Large intestine (tissue), 3 donors: ENCODE results near the gene CRACDL. TPM values are rescaled to one million over a fixed set of nuclear protein-coding genes. Genes with fewer than 3 reads are reported as not detected.

Experiments used
- DNase-seq, 2 donors: peaks; one replicate each; pipeline versions ENCODE4 v3.0.0 to v3.0.0-alpha.2; 2013
- H3K27ac ChIP-seq: one replicate; pipeline ENCODE4 v1.5.1; 2013; ENCODE audit warnings: low read length
- H3K27me3 ChIP-seq: 2 replicates; pipeline ENCODE4 v1.6.1; 2013; ENCODE audit warnings: low read length; ENCODE audit not compliant: control insufficient read depth, insufficient read depth
- H3K36me3 ChIP-seq: 2 replicates; pipeline ENCODE4 v1.6.1; 2013; ENCODE audit warnings: low read length; ENCODE audit not compliant: control insufficient read depth, insufficient read depth
- H3K4me1 ChIP-seq: one replicate; pipeline ENCODE4 v1.6.1; 2013; ENCODE audit warnings: low read length; ENCODE audit not compliant: control insufficient read depth, insufficient read depth
- H3K4me3 ChIP-seq: one replicate; pipeline ENCODE4 v1.5.1; 2013; ENCODE audit warnings: low read length
- H3K9me3 ChIP-seq: one replicate; pipeline ENCODE4 v1.6.1; 2013; ENCODE audit warnings: mild to moderate bottlenecking, low read depth, low read length, moderate library complexity; ENCODE audit not compliant: control insufficient read depth
- WGBS: methylation state at CpG from one replicate; pipeline ENCODE4 v1.1.5; 2013; ENCODE audit warnings: low lambda C conversion rate; ENCODE audit not compliant: insufficient coverage; 5-methylcytosine and 5-hydroxymethylcytosine counted together
- polyA plus RNA-seq: library from polyadenylated mRNA; unstranded; fragments of 120-200 nt; gene quantifications from one replicate; pipeline ENCODE4 v1.2.1, GENCODE V29; 2013

CRACDL gene
- polyA plus RNA-seq, 1 donor = 3.0 TPM

- peak in 1 of 2 donors; percentile 29 for DNase-seq
- H3K27ac ChIP-seq = no peak overlapping the region
- no peaks in the 10 kb centered on the region for H3K36me3 ChIP-seq
- peaks cover 20% of the 10 kb centered on the region for H3K4me1 ChIP-seq
- no CpG with 5 or more reads among the region's 7 CpGs for WGBS
- H3K4me3 ChIP-seq = no peak overlapping the region
- H3K9me3 ChIP-seq = no peaks in the 10 kb centered on the region
- no peaks in the 10 kb centered on the region for H3K27me3 ChIP-seq
Observed at GRCh38 chr2:98809878-98810587, 126.0 kb downstream of the CRACDL start.

DNA sequence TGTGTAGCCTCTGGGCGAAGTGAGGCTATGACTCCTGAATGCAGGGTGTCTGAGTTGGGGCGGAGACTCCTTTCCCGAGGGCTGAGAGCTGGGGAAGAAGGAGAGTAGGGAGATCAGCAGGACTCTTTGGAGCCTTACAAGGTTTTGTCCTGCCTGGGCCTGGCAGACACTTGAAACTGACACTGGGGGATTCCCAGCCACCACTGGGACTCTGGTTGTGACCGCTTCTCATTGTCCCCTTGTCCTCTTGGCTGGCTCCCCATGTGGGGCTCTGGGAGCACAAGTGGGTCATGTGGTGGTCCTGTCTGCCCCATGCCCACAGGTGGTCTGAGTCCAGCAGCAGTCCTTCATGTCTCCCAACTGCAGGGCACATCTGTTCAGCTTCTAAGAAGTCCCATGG is 126.9 kb downstream of the CRACDL start:
- H3K36me3 ChIP-seq = no peaks in the 10 kb centered on the region
- no peaks in the 10 kb centered on the region for H3K27me3 ChIP-seq
- WGBS = no CpG with 5 or more reads among the region's 4 CpGs

GRCh38 chr2:98808546-98808945 is 127.5 kb downstream of the CRACDL start:
- peaks cover 20% of the 10 kb centered on the region for H3K4me1 ChIP-seq

More for the DNA sequence above, 126.9 kb downstream of the CRACDL start:
- H3K4me3 ChIP-seq = no peak overlapping the region
- peaks cover 20% of the 10 kb centered on the region for H3K4me1 ChIP-seq
- H3K9me3 ChIP-seq = no peaks in the 10 kb centered on the region
- no peak overlapping the region for H3K27ac ChIP-seq
- DNase-seq = no peak

DNA sequence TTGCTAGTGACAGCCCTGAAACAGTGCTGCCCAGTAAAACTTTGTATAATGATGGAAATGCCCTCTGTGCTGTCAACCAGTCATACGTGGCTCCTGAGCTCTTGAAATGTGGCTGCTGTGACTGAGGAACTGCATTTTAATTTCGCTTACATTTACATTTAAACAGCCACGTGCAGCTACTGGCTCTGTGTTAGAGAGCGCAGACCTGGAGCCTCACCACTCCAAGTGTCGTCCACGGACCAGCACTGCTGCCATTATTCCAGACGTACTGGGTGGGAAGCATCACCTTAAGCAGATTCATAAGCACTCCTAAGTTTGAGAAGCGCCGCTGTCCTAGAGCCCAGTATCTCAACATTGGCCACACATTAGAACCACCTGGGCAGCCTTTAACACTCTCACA is 128.1 kb downstream of the CRACDL start:
- no peaks in the 10 kb centered on the region for H3K36me3 ChIP-seq
- H3K27me3 ChIP-seq = no peaks in the 10 kb centered on the region
- no peak overlapping the region for H3K4me3 ChIP-seq
- DNase-seq = no peak
- WGBS = no CpG with 5 or more reads among the region's 9 CpGs
- peaks cover 20% of the 10 kb centered on the region for H3K4me1 ChIP-seq
- H3K27ac ChIP-seq = no peak overlapping the region
- no peaks in the 10 kb centered on the region for H3K9me3 ChIP-seq

More at GRCh38 chr2:98808546-98808945, 127.5 kb downstream of the CRACDL start:
- H3K9me3 ChIP-seq = no peaks in the 10 kb centered on the region
- H3K4me3 ChIP-seq = no peak overlapping the region
- WGBS = no CpG with 5 or more reads among the region's 3 CpGs
- no peaks in the 10 kb centered on the region for H3K27me3 ChIP-seq
- no peaks in the 10 kb centered on the region for H3K36me3 ChIP-seq
- H3K27ac ChIP-seq = no peak overlapping the region
- DNase-seq = no peak

DNA sequence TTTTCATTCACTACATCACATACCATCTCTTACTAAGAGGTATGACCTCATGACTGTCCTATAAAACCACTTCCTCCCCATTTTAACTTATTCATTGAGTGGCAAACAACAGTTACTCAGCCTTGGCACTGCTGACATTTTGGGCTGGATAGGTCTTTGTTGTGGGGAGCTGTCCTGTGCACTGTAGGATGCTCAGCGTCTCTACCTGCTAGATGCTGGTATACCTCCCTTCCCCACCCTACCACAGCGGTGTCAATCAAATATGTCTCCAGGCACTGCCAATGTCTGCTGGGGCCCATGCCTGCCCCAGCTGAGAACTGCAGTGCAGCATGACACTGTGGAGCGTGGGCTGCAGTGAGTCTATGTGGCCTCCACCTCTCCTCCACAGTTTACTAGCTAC is 128.8 kb downstream of the CRACDL start:
- Histone ChIP-seq H3K27me3 (no peaks in the 10 kb centered on the region), H3K4me3 (no peak overlapping the region), H3K27ac (no peak overlapping the region), H3K36me3 (no peaks in the 10 kb centered on the region), H3K9me3 (no peaks in the 10 kb centered on the region), H3K4me1 (peaks cover 20% of the 10 kb centered on the region)
- no peak for DNase-seq
- no CpG with 5 or more reads among the region's 3 CpGs for WGBS

DNA sequence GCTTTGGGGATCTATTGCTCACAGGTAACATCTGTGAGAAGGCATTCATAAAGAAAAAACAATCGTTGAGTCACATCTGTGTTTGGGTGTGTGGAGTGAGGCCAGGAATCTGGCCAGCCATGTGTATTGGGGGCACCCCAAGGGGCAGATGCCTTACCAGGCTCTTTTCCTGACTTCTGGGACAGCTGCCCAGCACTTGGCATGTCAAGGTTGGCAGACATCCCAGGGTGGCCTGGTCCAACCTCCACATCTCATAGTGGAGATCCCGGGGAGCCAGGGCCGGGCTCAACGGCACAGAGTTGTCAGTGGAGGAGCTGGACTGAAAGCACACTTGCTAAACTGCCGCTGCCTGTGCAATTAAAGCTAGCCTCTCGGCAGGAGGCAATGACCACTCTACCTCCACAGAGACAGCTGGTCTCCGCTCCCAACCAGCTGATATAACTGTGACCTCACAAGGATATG is 129.8 kb downstream of the CRACDL start:
- Histone ChIP-seq H3K27me3 (no peaks in the 10 kb centered on the region), H3K9me3 (no peaks in the 10 kb centered on the region), H3K27ac (no peak overlapping the region), H3K4me1 (peaks cover 20% of the 10 kb centered on the region), H3K36me3 (no peaks in the 10 kb centered on the region), H3K4me3 (no peak overlapping the region)
- DNase-seq = peak in 1 of 2 donors; percentile 17
- no CpG with 5 or more reads among the region's 7 CpGs for WGBS

DNA sequence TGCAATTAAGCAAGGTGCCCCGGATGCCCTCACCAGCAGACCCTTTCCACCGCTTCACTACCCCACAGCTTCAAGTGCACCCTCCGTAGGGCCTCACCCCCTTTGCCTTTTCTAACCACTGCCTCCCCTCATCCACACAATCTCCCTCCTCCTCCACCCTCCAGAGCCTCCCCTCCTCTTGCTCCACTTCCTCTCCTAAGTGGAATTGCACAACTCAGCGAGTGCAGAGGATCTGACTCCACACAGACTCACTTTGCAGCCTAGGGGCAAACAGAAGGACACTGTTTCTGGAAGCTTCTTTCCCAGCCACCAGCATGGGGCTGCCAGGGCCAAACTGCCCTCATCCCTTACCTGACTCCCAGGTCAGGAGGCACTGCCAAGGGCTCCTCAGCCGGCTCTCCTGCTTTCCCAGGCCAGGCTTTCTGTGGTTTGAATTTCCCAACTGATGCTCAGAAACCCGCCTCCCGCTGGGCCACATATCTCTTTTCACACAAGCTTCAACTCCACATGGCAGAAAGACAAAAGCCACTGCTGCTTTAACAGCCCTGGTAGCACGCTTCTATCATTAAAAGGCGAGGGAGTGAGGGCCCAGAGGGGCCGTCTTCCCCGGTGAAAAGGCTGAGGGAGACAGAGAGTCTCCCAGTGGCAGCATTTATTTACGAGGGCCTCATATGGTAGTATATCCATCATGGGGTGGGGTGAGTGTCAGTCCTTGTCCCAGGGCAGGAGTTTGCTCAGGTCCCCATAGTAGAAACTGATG is 130.4 kb downstream of the CRACDL start:
- Histone ChIP-seq H3K9me3 (no peaks in the 10 kb centered on the region), H3K4me1 (peaks cover 16% of the 10 kb centered on the region), H3K27me3 (no peaks in the 10 kb centered on the region), H3K4me3 (no peak overlapping the region), H3K36me3 (no peaks in the 10 kb centered on the region), H3K27ac (no peak overlapping the region)
- WGBS = no CpG with 5 or more reads among the region's 12 CpGs
- DNase-seq = no peak

DNA sequence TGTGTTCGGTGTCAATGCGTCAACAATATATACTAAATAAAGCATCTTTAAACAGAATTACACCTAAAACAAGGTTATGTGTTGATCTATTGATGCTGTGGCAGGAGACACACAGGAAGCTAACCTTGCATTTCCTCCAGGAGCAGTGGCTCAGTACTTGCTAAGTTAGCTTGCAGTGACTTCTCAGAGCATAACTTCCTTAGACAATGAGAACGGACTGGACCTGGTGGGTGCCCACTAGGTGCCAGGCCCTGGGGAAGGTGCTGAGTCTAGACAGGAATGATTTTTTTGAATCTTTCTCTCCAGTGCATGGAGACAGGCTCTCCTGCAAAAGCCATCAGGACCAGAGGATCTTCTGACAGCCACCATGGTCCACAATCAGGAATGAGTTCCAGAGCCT is 131.3 kb downstream of the CRACDL start:
- DNase-seq = no peak
- Histone ChIP-seq H3K4me1 (peaks cover 7% of the 10 kb centered on the region), H3K9me3 (no peaks in the 10 kb centered on the region), H3K36me3 (no peaks in the 10 kb centered on the region), H3K27ac (no peak overlapping the region), H3K4me3 (no peak overlapping the region), H3K27me3 (no peaks in the 10 kb centered on the region)
- no CpG with 5 or more reads among the region's 3 CpGs for WGBS

DNA sequence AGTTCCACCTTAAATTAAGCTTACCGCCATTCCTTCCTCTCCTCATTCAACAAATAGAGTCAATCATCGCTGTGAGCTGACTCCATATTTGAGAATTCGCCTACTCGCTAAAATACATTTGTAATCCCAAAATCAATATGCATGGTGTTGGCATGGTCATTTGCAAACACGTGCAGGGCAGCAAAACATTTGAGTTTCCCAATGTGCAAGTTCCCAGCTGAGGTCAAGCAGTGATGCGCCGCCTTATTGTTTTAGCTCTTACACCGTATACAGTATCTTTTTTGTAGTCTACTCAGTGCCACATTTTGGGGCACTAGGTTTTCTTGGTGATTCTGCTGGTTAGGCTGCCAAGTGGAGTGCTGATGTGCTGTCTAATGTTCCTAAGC is 131.8 kb downstream of the CRACDL start:
- peaks cover 5% of the 10 kb centered on the region for H3K4me1 ChIP-seq
- no peaks in the 10 kb centered on the region for H3K36me3 ChIP-seq
- no peaks in the 10 kb centered on the region for H3K27me3 ChIP-seq
- DNase-seq = no peak
- no peak overlapping the region for H3K27ac ChIP-seq
- no CpG with 5 or more reads among the region's 8 CpGs for WGBS
- H3K4me3 ChIP-seq = no peak overlapping the region
- H3K9me3 ChIP-seq = no peaks in the 10 kb centered on the region

GRCh38 chr2:98803405-98804264 is 132.4 kb downstream of the CRACDL start:
- H3K4me1 ChIP-seq = peaks cover 5% of the 10 kb centered on the region
- WGBS = no CpG with 5 or more reads among the region's 10 CpGs
- DNase-seq = no peak
- no peak overlapping the region for H3K4me3 ChIP-seq
- H3K36me3 ChIP-seq = no peaks in the 10 kb centered on the region
- no peaks in the 10 kb centered on the region for H3K9me3 ChIP-seq
- no peaks in the 10 kb centered on the region for H3K27me3 ChIP-seq
- no peak overlapping the region for H3K27ac ChIP-seq
